Panc1 (cell line): Measurements from ENCODE around the gene MTCH1.

Experiments used
- CTCF ChIP-seq: fragments of 450-650 bp; IDR thresholded peaks from 2 replicates; pipeline ENCODE4 v1.5.1; 2017; ENCODE audit warnings: mild to moderate bottlenecking
- POLR2AphosphoS5 ChIP-seq: IDR thresholded peaks from 2 replicates; pipeline ENCODE4 v1.6.1; 2012; ENCODE audit warnings: mild to moderate bottlenecking, low read depth, low read length, moderate library complexity
- REST ChIP-seq, 2 experiments: IDR thresholded peaks; 2 replicates each; pipeline ENCODE4 v1.6.1; 2011 to 2012; ENCODE audit warnings: low read depth in 2 of 2, control low read depth in 1 of 2, low read length in 1 of 2, mild to moderate bottlenecking in 1 of 2, moderate library complexity in 1 of 2; ENCODE audit not compliant: insufficient read depth in 1 of 2
- SIN3A ChIP-seq: IDR thresholded peaks from 2 replicates; pipeline ENCODE4 v1.6.1; 2012; ENCODE audit warnings: low read depth, mild to moderate bottlenecking, low read length, moderate library complexity, borderline replicate concordance; ENCODE audit not compliant: insufficient read depth

- TF ChIP-seq CTCF (no peak), REST (IDR thresholded peaks at IDR 0.05; ENCODE audit: insufficient read depth in 1 of 2, low read depth in 2 of 2, low read length in 1 of 2) (no peak), SIN3A (no peak), POLR2AphosphoS5 (no peak)
These were observed 12.1 kb upstream of the MTCH1 start for GRCh38 chr6:36997811-36998722.
